Measurements from ENCODE around the gene COL28A1.
A peak's percentile ranks its signal among the peaks of the same experiment; 100 is the strongest.

- TF ChIP-seq ZNF609 (CRISPR knock-in tag; IDR thresholded peaks at IDR 0.05; ENCODE audit: borderline replicate concordance) (no peak), EZH2 (conservative IDR thresholded peaks at IDR 0.05; ENCODE audit: low read depth, low read length) (no peak), MAX (IDR thresholded peaks at IDR 0.05) (no peak), CREB1 (IDR thresholded peaks at IDR 0.05) (no peak), CREB1 (CRISPR knock-in tag; IDR thresholded peaks at IDR 0.05) (no peak), KDM1A (CRISPR knock-in tag; IDR thresholded peaks at IDR 0.05) (no peak), POGK (CRISPR knock-in tag; conservative IDR thresholded peaks at IDR 0.05) (no peak), SMAD3 (CRISPR knock-in tag; IDR thresholded peaks at IDR 0.05) (no peak), MLX (CRISPR knock-in tag; IDR thresholded peaks at IDR 0.05) (no peak), MAFK (conservative IDR thresholded peaks at IDR 0.05 in 1 of 2, IDR thresholded peaks at IDR 0.05 in 1 of 2; ENCODE audit: low read length in 2 of 2) (no peak), ZSCAN9 (CRISPR knock-in tag; IDR thresholded peaks at IDR 0.05; ENCODE audit: borderline replicate concordance) (no peak), CTCF (CRISPR knock-in tag; IDR thresholded peaks at IDR 0.05) (0 out of 2 replicates have a peak, but pooled peaks have one; percentile 18), ADNP (CRISPR knock-in tag; IDR thresholded peaks at IDR 0.05) (no peak), PHF8 (CRISPR knock-in tag; IDR thresholded peaks at IDR 0.05) (no peak), ZNF761 (CRISPR knock-in tag; conservative IDR thresholded peaks at IDR 0.05) (no peak)
Measured at GRCh38 chr7:7521259-7521658, 14.4 kb downstream of the COL28A1 start.

All from HepG2 (cell line).